B cell (primary cell): ENCODE measurements around the gene ZNF521.

Experiments used
- EZH2 ChIP-seq: IDR thresholded peaks from 2 replicates; pipeline ENCODE4 v1.6.1; 2012; ENCODE audit warnings: borderline replicate concordance, low read depth, mild to moderate bottlenecking, moderate library complexity, low read length; ENCODE audit not compliant: insufficient read depth, poor library complexity, severe bottlenecking
- TF ChIP-seq, protein P1 (sequence below): fragments of 200-600 bp; IDR thresholded peaks from one replicate; pipeline ENCODE4 v1.8.0; 2022; ENCODE audit warnings: antibody characterized with exemption, mild to moderate bottlenecking

DNA sequence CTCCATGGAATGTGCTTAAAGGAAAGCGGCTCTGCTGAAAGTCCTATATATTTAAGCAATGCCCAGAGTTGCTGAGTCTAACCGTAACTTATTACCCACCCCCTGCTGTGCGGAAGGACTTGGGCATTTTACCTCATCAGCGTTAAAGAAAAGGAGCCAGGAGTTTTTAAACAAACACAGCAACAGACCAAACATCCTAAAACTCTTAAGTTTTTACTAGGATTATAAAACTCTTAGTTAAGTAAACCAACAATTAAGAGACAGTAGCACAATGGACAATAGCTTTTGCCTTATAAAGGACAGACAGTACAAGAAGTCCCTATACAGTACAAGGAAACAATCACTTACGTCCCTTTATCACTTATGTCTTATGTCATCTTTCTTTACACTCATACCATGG, 90.2 kb downstream of the ZNF521 start:
- TF ChIP-seq, protein P1, sequence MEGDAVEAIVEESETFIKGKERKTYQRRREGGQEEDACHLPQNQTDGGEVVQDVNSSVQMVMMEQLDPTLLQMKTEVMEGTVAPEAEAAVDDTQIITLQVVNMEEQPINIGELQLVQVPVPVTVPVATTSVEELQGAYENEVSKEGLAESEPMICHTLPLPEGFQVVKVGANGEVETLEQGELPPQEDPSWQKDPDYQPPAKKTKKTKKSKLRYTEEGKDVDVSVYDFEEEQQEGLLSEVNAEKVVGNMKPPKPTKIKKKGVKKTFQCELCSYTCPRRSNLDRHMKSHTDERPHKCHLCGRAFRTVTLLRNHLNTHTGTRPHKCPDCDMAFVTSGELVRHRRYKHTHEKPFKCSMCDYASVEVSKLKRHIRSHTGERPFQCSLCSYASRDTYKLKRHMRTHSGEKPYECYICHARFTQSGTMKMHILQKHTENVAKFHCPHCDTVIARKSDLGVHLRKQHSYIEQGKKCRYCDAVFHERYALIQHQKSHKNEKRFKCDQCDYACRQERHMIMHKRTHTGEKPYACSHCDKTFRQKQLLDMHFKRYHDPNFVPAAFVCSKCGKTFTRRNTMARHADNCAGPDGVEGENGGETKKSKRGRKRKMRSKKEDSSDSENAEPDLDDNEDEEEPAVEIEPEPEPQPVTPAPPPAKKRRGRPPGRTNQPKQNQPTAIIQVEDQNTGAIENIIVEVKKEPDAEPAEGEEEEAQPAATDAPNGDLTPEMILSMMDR: no peak
- TF ChIP-seq EZH2: no peak
